GM12874 (cell line): ENCODE data around the gene SLC6A11.

Experiments used
- CTCF ChIP-seq: IDR thresholded peaks from 2 replicates; pipeline ENCODE4 v1.5.1; 2011; ENCODE audit warnings: low read depth, mild to moderate bottlenecking, control low read depth, low read length, moderate library complexity; ENCODE audit not compliant: insufficient read depth

The SLC6A11 gene

DNA sequence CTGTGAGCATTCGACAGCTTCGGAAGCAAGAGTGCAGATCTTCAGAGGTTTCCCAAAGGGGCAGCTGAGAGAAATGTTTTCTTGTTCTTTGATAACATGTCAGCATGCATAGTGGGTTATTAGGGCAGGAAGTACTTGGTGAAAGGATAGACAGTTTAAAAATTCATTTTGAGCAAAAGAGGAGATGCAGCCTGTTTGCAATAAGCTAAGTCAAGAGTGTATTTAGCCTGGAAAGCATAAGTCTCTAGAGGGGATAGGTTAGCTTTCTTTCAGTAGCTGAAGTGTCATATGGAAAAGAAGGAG, 7.4 kb downstream of the SLC6A11 start:
- TF ChIP-seq CTCF = no peak

GRCh38 chr3:10824468-10824867, 8.4 kb downstream of the SLC6A11 start:
- no peak for TF ChIP-seq CTCF

- no peak for TF ChIP-seq CTCF
Observed at GRCh38 chr3:10833855-10834414, 17.9 kb downstream of the SLC6A11 start.

- no peak for TF ChIP-seq CTCF
Observed at GRCh38 chr3:10834951-10835350, 18.9 kb downstream of the SLC6A11 start.

GRCh38 chr3:10835406-10835805, 19.4 kb downstream of the SLC6A11 start:
- TF ChIP-seq CTCF = no peak

GRCh38 chr3:10836676-10837075, 20.6 kb downstream of the SLC6A11 start:
- TF ChIP-seq CTCF = no peak

DNA sequence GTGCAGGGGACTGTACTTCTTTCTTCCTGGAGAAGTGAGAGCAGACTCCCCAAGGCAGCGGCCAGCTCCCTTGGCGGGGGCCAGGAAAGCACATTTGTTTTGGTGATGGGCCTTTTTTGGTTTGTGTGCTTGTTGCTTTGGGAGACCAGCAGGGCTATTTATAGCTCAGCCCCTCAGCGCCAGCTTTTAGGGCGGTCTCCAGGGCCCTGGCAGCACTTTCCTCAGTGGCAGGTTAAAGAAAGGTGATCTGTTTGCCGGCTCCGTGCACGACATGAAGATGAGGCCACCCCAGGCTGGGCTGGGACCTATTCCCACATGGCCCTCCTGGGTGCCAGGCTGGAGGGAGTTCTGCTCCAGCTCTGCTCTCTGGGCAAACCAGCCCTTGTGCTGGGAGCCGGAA, 21.8 kb downstream of the SLC6A11 start:
- no peak for TF ChIP-seq CTCF

GRCh38 chr3:10839167-10839566, 23.1 kb downstream of the SLC6A11 start:
- TF ChIP-seq CTCF = no peak
